Activated CD4-positive, alpha-beta T cell treated with anti-CD3 and anti-CD28 coated beads for 24 hours (primary cell): ENCODE data around the gene ANGEL2.

Experiments used
- DNase-seq, 2 donors: peaks; one replicate each; pipeline ENCODE4 v3.0.0-alpha.2; 2020; ENCODE audit warnings: low read depth in 2 of 2

Gene ANGEL2

GRCh38 chr1:212951947-212952640, 63.6 kb downstream of the ANGEL2 start:
- no peak for DNase-seq

- no peak for DNase-seq
These were observed 64.3 kb downstream of the ANGEL2 start for GRCh38 chr1:212951126-212951946.

- DNase-seq, result peak; percentile 31 to 60
These were observed 65.2 kb downstream of the ANGEL2 start, which contains the start of gene VASH2 for GRCh38 chr1:212950243-212951125. Gene VASH2 (plus strand): TSS chr1:212950541. CDS start chr1:212951543, 1,002 bp downstream.

GRCh38 chr1:212949771-212950170, 65.9 kb downstream of the ANGEL2 start:
- DNase-seq, result no peak

GRCh38 chr1:212946872-212947271, 68.8 kb downstream of the ANGEL2 start:
- DNase-seq, result no peak

- DNase-seq, result no peak
These were observed 70.1 kb downstream of the ANGEL2 start for GRCh38 chr1:212945463-212946160.

- DNase-seq, result no peak
These were observed 70.6 kb downstream of the ANGEL2 start for GRCh38 chr1:212945056-212945455.

- no peak for DNase-seq
These were observed 71.3 kb downstream of the ANGEL2 start for GRCh38 chr1:212944229-212944901.

- no peak for DNase-seq
These were observed 72.3 kb downstream of the ANGEL2 start for GRCh38 chr1:212943393-212943710.

- no peak for DNase-seq
These were observed 72.8 kb downstream of the ANGEL2 start for GRCh38 chr1:212942679-212943392.
